H1 (cell line): Measurements from ENCODE around the gene FLRT2. TPM values are rescaled to one million over a fixed set of nuclear protein-coding genes. Genes with fewer than 3 reads are reported as not detected.

Experiments used
- CTCF ChIA-PET: fragments of 300-600 bp; sonication (Branson Sonifier 250); formaldehyde crosslinking; loops from one replicate; lab custom pipeline; 2021; ENCODE audit not compliant: partially characterized antibody; lab: Charles Lee
- POLR2A ChIA-PET: fragments of 300-600 bp; sonication (Branson Sonifier 250); formaldehyde crosslinking; loops from one replicate; lab custom pipeline; 2021; ENCODE audit warnings: inconsistent platforms; ENCODE audit not compliant: partially characterized antibody; lab: Charles Lee
- DNase-seq, 2 experiments: peaks; one replicate each; pipeline versions ENCODE4 v3.0.0 to v3.0.0-alpha.2; 2010 to 2022; ENCODE audit warnings: low spot score in 2 of 2, low read depth in 1 of 2, mixed read lengths in 1 of 2
- FAIRE-seq: peaks from 2 replicates; lab custom pipeline; 2011; peaks lifted over from hg19 to GRCh38; lab: Jason Lieb, UNC
- H2AFZ ChIP-seq: 2 replicates; pipeline ENCODE4 v1.8.1; 2012; ENCODE audit warnings: low read length, inconsistent platforms
- H2AK5ac ChIP-seq: 2 replicates; pipeline ENCODE4 v1.6.1; 2013; ENCODE audit warnings: low read depth, low read length
- H2BK120ac ChIP-seq: replicated peaks from 2 replicates; pipeline ENCODE3; 2013; ENCODE audit warnings: low read depth, low read length, inconsistent platforms
- H2BK12ac ChIP-seq: 2 replicates; pipeline ENCODE4 v1.6.1; 2013; ENCODE audit warnings: low read depth, low read length
- H2BK15ac ChIP-seq: 2 replicates; pipeline ENCODE4 v1.6.1; 2013; ENCODE audit warnings: low read length
- H2BK20ac ChIP-seq: 2 replicates; pipeline ENCODE4 v1.6.1; 2013; ENCODE audit warnings: low read length
- H2BK5ac ChIP-seq: 2 replicates; pipeline ENCODE4 v1.6.1; 2013; ENCODE audit warnings: low read depth, low read length
- H3K14ac ChIP-seq: 2 replicates; pipeline ENCODE4 v1.6.1; 2013; ENCODE audit warnings: inconsistent platforms; ENCODE audit not compliant: insufficient read length
- H3K18ac ChIP-seq: 2 replicates; pipeline ENCODE4 v1.6.1; 2013; ENCODE audit warnings: low read length; ENCODE audit errors: extremely low read depth
- H3K23ac ChIP-seq: 2 replicates; pipeline ENCODE4 v1.6.1; 2013; ENCODE audit warnings: inconsistent platforms; ENCODE audit not compliant: insufficient read length
- H3K23me2 ChIP-seq: 2 replicates; pipeline ENCODE4 v1.6.1; 2013; ENCODE audit warnings: low read depth, low read length
- H3K27ac ChIP-seq: 2 replicates; pipeline ENCODE4 v1.6.1; 2011; ENCODE audit warnings: low read depth, low read length, inconsistent platforms
- H3K27me3 ChIP-seq, 4 experiments: replicated peaks in 1 of 4; 1 replicate in 1 of 4; 2 replicates in 3 of 4; pipeline versions ENCODE4 v1.6.1 to v1.8.1; 2011 to 2013; ENCODE audit warnings: low read length in 3 of 4, mild to moderate bottlenecking in 3 of 4, inconsistent platforms in 2 of 4, mixed read lengths in 2 of 4, moderate library complexity in 1 of 4; ENCODE audit not compliant: control insufficient read depth in 3 of 4, insufficient read depth in 3 of 4; ENCODE audit errors: extremely low read depth in 1 of 4
- H3K36me3 ChIP-seq, 4 experiments: 2 replicates each; pipeline versions ENCODE4 v1.6.1 to v1.8.1; 2011 to 2013; ENCODE audit warnings: mild to moderate bottlenecking in 4 of 4, low read length in 3 of 4, moderate library complexity in 2 of 4, control low read depth in 1 of 4, inconsistent platforms in 1 of 4; ENCODE audit not compliant: insufficient read depth in 4 of 4, control insufficient read depth in 2 of 4
- H3K4ac ChIP-seq: replicated peaks from 2 replicates; pipeline ENCODE3; 2013; ENCODE audit warnings: low read length, low read depth, mixed read lengths, inconsistent platforms; ENCODE audit not compliant: insufficient read length
- H3K4me1 ChIP-seq, 4 experiments: replicated peaks in 1 of 4; 1 replicate in 1 of 4; 2 replicates in 3 of 4; pipeline versions ENCODE4 v1.6.1 to v1.8.1; 2011 to 2013; ENCODE audit warnings: low read length in 3 of 4, inconsistent platforms in 2 of 4, mixed read lengths in 1 of 4; ENCODE audit not compliant: insufficient read depth in 4 of 4, control insufficient read depth in 3 of 4
- H3K4me2 ChIP-seq, 2 experiments: 2 replicates each; pipeline versions ENCODE4 v1.6.1 to v1.8.1; 2011 to 2013; ENCODE audit warnings: low read depth in 2 of 2, low read length in 2 of 2, control low read depth in 1 of 2, inconsistent platforms in 1 of 2, mild to moderate bottlenecking in 1 of 2; ENCODE audit not compliant: insufficient read depth in 1 of 2
- H3K4me3 ChIP-seq, 4 experiments: fragments of 200-600, 300-600 bp in 1 of 4; sonication (generic), shearing (Covaris generic), sonication (Bioruptor Twin) in 1 of 4; 2 replicates each; pipeline versions ENCODE4 v1.5.1 to v1.8.1; 2011 to 2016; ENCODE audit warnings: low read length in 4 of 4, low read depth in 3 of 4, control low read depth in 2 of 4, inconsistent platforms in 2 of 4, mild to moderate bottlenecking in 2 of 4, mixed read lengths in 1 of 4, moderate library complexity in 1 of 4; ENCODE audit not compliant: insufficient read depth in 2 of 4; ENCODE audit errors: extremely low read depth in 1 of 4
- H3K56ac ChIP-seq: replicated peaks from 2 replicates; pipeline ENCODE3; 2013; ENCODE audit warnings: low read depth, mild to moderate bottlenecking, mixed read lengths, low read length, inconsistent platforms; ENCODE audit not compliant: insufficient read length
- H3K79me1 ChIP-seq: 2 replicates; pipeline ENCODE4 v1.6.1; 2013; ENCODE audit warnings: low read depth, low read length, control low read depth
- H3K79me2 ChIP-seq, 2 experiments: 2 replicates each; pipeline versions ENCODE4 v1.6.1 to v1.8.1; 2012 to 2013; ENCODE audit warnings: low read length in 2 of 2, mild to moderate bottlenecking in 2 of 2, inconsistent platforms in 1 of 2; ENCODE audit not compliant: insufficient read depth in 2 of 2, control insufficient read depth in 1 of 2
- H3K9ac ChIP-seq, 4 experiments: replicated peaks in 1 of 4; 1 replicate in 1 of 4; 2 replicates in 3 of 4; pipeline versions ENCODE4 v1.6.1 to v1.8.1; 2011 to 2013; ENCODE audit warnings: low read depth in 3 of 4, low read length in 3 of 4, control low read depth in 2 of 4, mild to moderate bottlenecking in 2 of 4, moderate library complexity in 2 of 4, inconsistent platforms in 1 of 4; ENCODE audit errors: extremely low read depth in 1 of 4
- H3K9me3 ChIP-seq, 2 experiments: 2 replicates each; pipeline versions ENCODE4 v1.6.1 to v1.8.1; 2012 to 2013; ENCODE audit warnings: mild to moderate bottlenecking in 2 of 2, moderate library complexity in 2 of 2, control low read depth in 1 of 2, inconsistent platforms in 1 of 2, low read depth in 1 of 2, low read length in 1 of 2, mixed read lengths in 1 of 2; ENCODE audit not compliant: insufficient read depth in 2 of 2
- H4K20me1 ChIP-seq, 2 experiments: replicated peaks in 1 of 2; 2 replicates each; pipeline versions ENCODE3 to v1.8.1; 2011 to 2013; ENCODE audit warnings: inconsistent platforms in 2 of 2, low read length in 2 of 2, mild to moderate bottlenecking in 1 of 2; ENCODE audit not compliant: insufficient read depth in 2 of 2, control insufficient read depth in 1 of 2
- H4K5ac ChIP-seq: 2 replicates; pipeline ENCODE4 v1.6.1; 2013; ENCODE audit warnings: low read length, low read depth, mixed read lengths, inconsistent platforms; ENCODE audit not compliant: insufficient read length
- H4K8ac ChIP-seq: 2 replicates; pipeline ENCODE4 v1.8.0; 2013; ENCODE audit warnings: mild to moderate bottlenecking, moderate library complexity, low read length, inconsistent platforms; ENCODE audit not compliant: insufficient read depth; ENCODE audit errors: extremely low read depth
- H4K91ac ChIP-seq: replicated peaks from 2 replicates; pipeline ENCODE3; 2013; ENCODE audit warnings: low read length, mixed read lengths, inconsistent platforms; ENCODE audit not compliant: insufficient read length
- CEBPB ChIP-seq: IDR thresholded peaks from 2 replicates; pipeline ENCODE4 v1.6.1; 2012; ENCODE audit warnings: low read depth, low read length
- CTCF ChIP-seq, 3 experiments: IDR thresholded peaks; 1 replicate in 2 of 3; 2 replicates in 1 of 3; pipeline versions ENCODE4 v1.5.1 to v1.6.1; 2011; ENCODE audit warnings: low read length in 3 of 3, mild to moderate bottlenecking in 3 of 3, inconsistent platforms in 2 of 3, low read depth in 1 of 3, moderate library complexity in 1 of 3; ENCODE audit not compliant: insufficient read depth in 1 of 3; ENCODE audit errors: control extremely low read depth in 1 of 3
- EGR1 ChIP-seq: IDR thresholded peaks from 2 replicates; pipeline ENCODE4 v1.6.1; 2011; ENCODE audit warnings: low read depth, low read length, borderline replicate concordance
- GABPA ChIP-seq: IDR thresholded peaks from 2 replicates; pipeline ENCODE4 v1.6.1; 2011; ENCODE audit warnings: mild to moderate bottlenecking, low read length, moderate library complexity, borderline replicate concordance; ENCODE audit not compliant: insufficient read depth
- HDAC6 ChIP-seq: IDR thresholded peaks from one replicate; pipeline ENCODE4 v1.7.1; 2012; ENCODE audit warnings: low read depth, mild to moderate bottlenecking, inconsistent platforms, low read length, moderate library complexity
- MAX ChIP-seq: IDR thresholded peaks from 2 replicates; pipeline ENCODE4 v1.6.1; 2012; ENCODE audit warnings: inconsistent platforms
- PHF8 ChIP-seq: fragments of 200-600 bp; sonication (generic); conservative IDR thresholded peaks from 2 replicates; pipeline ENCODE4 v1.7.1; 2012; ENCODE audit warnings: low read depth, mild to moderate bottlenecking, inconsistent platforms, low read length, moderate library complexity
- SP1 ChIP-seq: IDR thresholded peaks from 2 replicates; pipeline ENCODE4 v1.6.1; 2011; ENCODE audit warnings: low read depth, low read length
- TCF12 ChIP-seq: IDR thresholded peaks from 2 replicates; pipeline ENCODE4 v1.6.1; 2011; ENCODE audit warnings: low read depth, mild to moderate bottlenecking, low read length
- WGBS, 2 experiments: shearing (Covaris generic) in 1 of 2; methylation state at CpG; one replicate each; pipeline versions ENCODE4 v1.1.6 to v1.1.7; 2013 to 2015; ENCODE audit warnings: low lambda C conversion rate in 2 of 2, mixed read lengths in 2 of 2, inconsistent platforms in 1 of 2, low coverage in 1 of 2, missing lambda C conversion rate in 1 of 2; ENCODE audit not compliant: insufficient replicate concordance in 2 of 2, insufficient coverage in 1 of 2, insufficient read length in 1 of 2; ENCODE audit errors: extremely low coverage in 1 of 2, missing lambda C conversion rate in 1 of 2; 5-methylcytosine and 5-hydroxymethylcytosine counted together
- polyA plus RNA-seq, 7 experiments: library from polyadenylated mRNA; depleted of rRNA in 3 of 7; stranded (reverse) in 5 of 7; unstranded in 2 of 7; fragments of >200 nt in 5 of 7; fragments of 200-250 nt in 2 of 7; gene quantifications; 1 replicate in 5 of 7; 2 replicates in 1 of 7; 4 replicates in 1 of 7; pipeline versions ENCODE4 v1.2.1 to v1.2.3, GENCODE V29; 2011 to 2013; ENCODE audit warnings: missing spikeins in 2 of 7, mixed read lengths in 2 of 7
- total RNA-seq: library from RNA; stranded (reverse); fragmentation: NEBNext Ultra II Directional; extraction: Animal tissue kit (Norgen Biotek cat#: 25700); gene quantifications from 2 replicates; pipeline ENCODE4 v1.2.1, GENCODE V29; 2021

FLRT2 gene
- total and polyA plus RNA-seq, 2 of the 8 experiments (the other 6 are each of a cell fraction or from before 2014, with no cell fraction given), result 2.4 to 6.9 TPM

GRCh38 chr14:85572011-85572410, 42.1 kb downstream of the FLRT2 start:
- Histone ChIP-seq H3K4ac (no peak overlapping the region), H3K4me2 (no peak overlapping the region), H3K9me3 (no peaks in the 10 kb centered on the region), H3K36me3 (no peaks in the 10 kb centered on the region), H4K8ac (no peak overlapping the region), H2AK5ac (no peak overlapping the region), H3K79me1 (no peaks in the 10 kb centered on the region), H3K4me3 (no peak overlapping the region), H3K27ac (no peak overlapping the region), H2BK120ac (no peak overlapping the region), H3K27me3 (peaks cover 0 to 1% (median 0%) of the 10 kb centered on the region in 4 experiments; a peak in 1 of 7 replicates), H3K23ac (no peak overlapping the region), H2BK20ac (no peak overlapping the region), H3K79me2 (no peaks in the 10 kb centered on the region), H3K23me2 (no peaks in the 10 kb centered on the region; the same call in 1 of the 2 replicates), H4K91ac (no peak overlapping the region), H2AFZ (no peak overlapping the region), H4K5ac (no peak overlapping the region), H3K56ac (no peak overlapping the region), H3K14ac (no peak overlapping the region), H3K18ac (no peak overlapping the region), H3K9ac (no peak overlapping the region), H2BK15ac (no peak overlapping the region), H2BK12ac (no peak overlapping the region), H2BK5ac (no peak overlapping the region), H3K4me1 (peaks cover 2 to 20% (median 8%) of the 10 kb centered on the region in 4 experiments; a peak in 5 of 7 replicates), H4K20me1 (no peaks in the 10 kb centered on the region)
- no peak for TF ChIP-seq GABPA
- TF ChIP-seq EGR1, result no peak
- TF ChIP-seq TCF12, result no peak
- no peak for TF ChIP-seq HDAC6
- no peak for TF ChIP-seq CTCF (IDR thresholded peaks at IDR 0.05; ENCODE audit: control extremely low read depth in 1 of 3, insufficient read depth in 1 of 3, low read depth in 1 of 3, low read length in 3 of 3)
- no peak for TF ChIP-seq CEBPB
- TF ChIP-seq PHF8, result no peak
- TF ChIP-seq SP1, result no peak
- TF ChIP-seq MAX, result no peak
- ChIA-PET CTCF (no interaction called here), POLR2A (no interaction called here)
- no peak for DNase-seq
- no peak for FAIRE-seq
- WGBS, 2 experiments, result 88% methylated on average over 2 of the region's 2 CpGs; no CpG with 5 or more reads in 1 of the 2 experiments
